ENCODE measurements around the gene LRP8. TPM values are rescaled to one million over a fixed set of nuclear protein-coding genes. Genes with fewer than 3 reads are reported as not detected.

The LRP8 gene
- total and polyA plus RNA-seq, 2 of the 13 experiments (the other 11 are each of a cell fraction or from before 2014, with no cell fraction given): 17.3 to 17.4 TPM

- Histone ChIP-seq H3K9me3 (ENCODE audit: low read length) (no peaks in the 10 kb centered on the region), H3K4me2 (ENCODE audit: low read depth, low read length) (no peak overlapping the region), H3K9ac (ENCODE audit: insufficient read depth, low read depth, low read length) (no peak overlapping the region), H2AFZ (ENCODE audit: low read length) (no peak overlapping the region), H3K79me2 (ENCODE audit: insufficient read depth, low read length) (no peaks in the 10 kb centered on the region), H3K27me3 (ENCODE audit: control insufficient read depth in 1 of 2, insufficient read depth in 2 of 2, low read length in 2 of 2) (no peaks in the 10 kb centered on the region), H3K27ac (ENCODE audit: extremely low read length, insufficient read depth, low read length) (no peak overlapping the region), H3K4me1 (ENCODE audit: insufficient read depth, low read length) (no peaks in the 10 kb centered on the region), H4K20me1 (ENCODE audit: insufficient read depth, low read length) (no peaks in the 10 kb centered on the region), H3K4me3 (replicated peaks in 1 of 3; ENCODE audit: insufficient read depth in 1 of 3, low read depth in 2 of 3, low read length in 3 of 3) (no peak overlapping the region), H3K36me3 (replicated peaks in 1 of 2; ENCODE audit: control insufficient read depth in 1 of 2, insufficient read depth in 2 of 2, low read length in 2 of 2) (peaks cover 4 to 29% of the 10 kb centered on the region in 2 experiments)
- intact Hi-C loops (cut with micrococcal nuclease; ENCODE audit: unreplicated experiment) (no loop called here), in situ Hi-C loops (cut with HindIII; ENCODE audit: extremely low pct_ligation_motif_present, low pct_unique_long_range_greater_than_20kb) (no loop called here)
- ATAC-seq: no peak
- no TSS peak for BruUV-seq (replicated peaks)
- CTCF ChIA-PET (ENCODE audit: low intra/inter-chr PET ratio, low total read pairs): no interaction called here
- 82% methylated on average over 1 of the region's 1 CpG for WGBS (ENCODE audit: low lambda C conversion rate)
- no peak for TF ChIP-seq ZBTB10 (CRISPR knock-in tag; IDR thresholded peaks at IDR 0.05; ENCODE audit: borderline replicate concordance)
- TF ChIP-seq ZNF414 (CRISPR knock-in tag; IDR thresholded peaks at IDR 0.05): no peak
- TF ChIP-seq TRIM22 (IDR thresholded peaks at IDR 0.05): no peak
- no peak for TF ChIP-seq ZFP91 (CRISPR knock-in tag; IDR thresholded peaks at IDR 0.05; ENCODE audit: borderline replicate concordance)
- no peak for TF ChIP-seq ZNF850 (CRISPR knock-in tag; conservative IDR thresholded peaks at IDR 0.05)
- TF ChIP-seq MED8 (CRISPR knock-in tag; IDR thresholded peaks at IDR 0.05; ENCODE audit: insufficient replicate concordance): no peak
- TF ChIP-seq GMEB1 (CRISPR knock-in tag; IDR thresholded peaks at IDR 0.05; ENCODE audit: borderline replicate concordance): no peak
- TF ChIP-seq EHMT2 (IDR thresholded peaks at IDR 0.05; ENCODE audit: borderline replicate concordance, low read depth, low read length): no peak
- TF ChIP-seq HDAC6 (IDR thresholded peaks at IDR 0.05; ENCODE audit: low read depth, low read length): no peak
- FAIRE-seq: no peak
- DNase-seq (ENCODE audit: low spot score): no peak
- POLR2A ChIA-PET: no interaction called here
These were observed 11.5 kb downstream of the LRP8 start for GRCh38 chr1:53316424-53316765.
